Cardiac muscle cell (in vitro differentiated cells and primary cell): ENCODE data around the gene ARL15. TPM values are rescaled to one million over a fixed set of nuclear protein-coding genes. Genes with fewer than 3 reads are reported as not detected.

Experiments
- DNase-seq, 2 donors: peaks; one replicate each; pipeline versions ENCODE4 v3.0.0 to v3.0.0-alpha.2; 2010 to 2017; ENCODE audit warnings: low read depth in 1 of 2, low spot score in 1 of 2
- H3K27ac ChIP-seq: fragments of 200-600 bp; sonication (generic); 2 replicates; pipeline ENCODE4 v1.5.1; 2016
- H3K27me3 ChIP-seq: fragments of 200-600 bp; sonication (generic); 2 replicates; pipeline ENCODE4 v1.6.0; 2016; ENCODE audit warnings: control low read depth
- H3K36me3 ChIP-seq: fragments of 200-600 bp; sonication (generic); 2 replicates; pipeline ENCODE4 v1.5.1; 2016; ENCODE audit warnings: control low read depth
- H3K4me1 ChIP-seq: fragments of 200-600 bp; sonication (generic); 2 replicates; pipeline ENCODE4 v1.8.1; 2017; ENCODE audit warnings: low read depth, mild to moderate bottlenecking, mixed run types
- H3K4me3 ChIP-seq: fragments of 200-600 bp; sonication (generic); 2 replicates; pipeline ENCODE4 v1.5.1; 2016; ENCODE audit warnings: mild to moderate bottlenecking
- H3K9me3 ChIP-seq: fragments of 200-600 bp; sonication (generic); 2 replicates; pipeline ENCODE4 v1.5.1; 2017; ENCODE audit warnings: low read depth, mild to moderate bottlenecking, control low read depth
- CTCF ChIP-seq: IDR thresholded peaks from 2 replicates; pipeline ENCODE4 v1.5.1; 2012; ENCODE audit warnings: low read depth, mild to moderate bottlenecking, low read length
- polyA plus RNA-seq: library from polyadenylated mRNA; unstranded; fragments of >200 nt; fragmentation: Nextera tagmentation; extraction: Ambion mirVana; gene quantifications from 2 replicates; pipeline ENCODE4 v1.2.1, GENCODE V29; 2016
- total RNA-seq: library from RNA; depleted of rRNA; stranded (reverse); fragments of >200 nt; gene quantifications from 2 replicates; pipeline ENCODE4 v1.2.3, GENCODE V29; 2016

ARL15 gene
- total and polyA plus RNA-seq, 2 experiments from 2014 or later = 23.2 to 27.4 TPM

DNA sequence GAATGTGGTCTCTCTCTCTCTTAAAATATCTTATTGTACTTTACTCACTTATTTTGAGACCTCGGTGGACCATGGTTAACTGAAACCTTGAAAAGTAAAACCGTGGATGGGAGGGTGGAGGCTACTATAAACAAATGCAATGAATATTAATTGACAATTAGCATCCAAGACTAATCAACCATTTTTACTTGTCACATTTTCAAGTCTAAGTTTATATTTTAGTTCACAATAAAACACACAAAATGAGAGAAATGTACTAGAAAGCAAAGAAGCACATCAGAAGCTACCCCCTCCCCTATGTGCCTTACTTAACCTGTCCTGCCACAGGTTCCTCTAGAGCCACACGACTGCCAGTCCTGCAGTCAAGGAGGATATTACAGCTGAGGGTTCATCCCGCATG, 4.6 kb downstream of the ARL15 start:
- no peak for DNase-seq
- no peak overlapping the region for H3K27ac ChIP-seq
- H3K27me3 ChIP-seq = no peaks in the 10 kb centered on the region
- H3K4me1 ChIP-seq = peaks cover 23% of the 10 kb centered on the region
- no peaks in the 10 kb centered on the region for H3K9me3 ChIP-seq
- H3K4me3 ChIP-seq = no peak overlapping the region
- TF ChIP-seq CTCF = no peak
- H3K36me3 ChIP-seq = no peaks in the 10 kb centered on the region

GRCh38 chr5:54304040-54304439, 6.3 kb downstream of the ARL15 start:
- H3K4me3 ChIP-seq = no peak overlapping the region
- H3K36me3 ChIP-seq = no peaks in the 10 kb centered on the region
- no peaks in the 10 kb centered on the region for H3K27me3 ChIP-seq
- no peak for DNase-seq
- TF ChIP-seq CTCF = no peak
- no peak overlapping the region for H3K27ac ChIP-seq
- H3K9me3 ChIP-seq = no peaks in the 10 kb centered on the region
- H3K4me1 ChIP-seq = peaks cover 21% of the 10 kb centered on the region

DNA sequence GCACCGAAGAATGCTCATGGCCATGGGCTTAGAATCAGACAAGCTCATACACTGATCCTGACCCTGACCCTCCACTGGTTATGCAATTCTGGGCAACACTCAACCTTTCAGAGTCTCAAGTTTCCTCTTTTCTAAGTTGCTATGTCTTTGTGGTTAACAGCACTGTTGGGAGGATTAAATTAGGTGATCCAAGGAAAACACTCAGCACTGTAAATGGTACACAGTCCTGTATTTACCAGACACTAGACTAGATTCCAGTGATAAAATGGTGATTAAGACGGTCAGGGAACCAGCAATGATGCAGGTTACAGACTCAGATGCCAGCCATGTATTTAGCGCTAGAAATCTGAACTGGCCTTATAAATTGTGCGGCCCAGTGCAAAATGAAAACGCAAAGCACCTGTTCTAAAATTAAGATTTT, 8.1 kb downstream of the ARL15 start:
- H3K9me3 ChIP-seq = no peaks in the 10 kb centered on the region
- DNase-seq = peak in 1 of 2 donors; percentile 54
- H3K27me3 ChIP-seq = no peaks in the 10 kb centered on the region
- no peak overlapping the region for H3K4me3 ChIP-seq
- no peaks in the 10 kb centered on the region for H3K36me3 ChIP-seq
- TF ChIP-seq CTCF = no peak
- H3K4me1 ChIP-seq = peaks cover 13% of the 10 kb centered on the region
- peak overlapping the region; percentile 45 for H3K27ac ChIP-seq

DNA sequence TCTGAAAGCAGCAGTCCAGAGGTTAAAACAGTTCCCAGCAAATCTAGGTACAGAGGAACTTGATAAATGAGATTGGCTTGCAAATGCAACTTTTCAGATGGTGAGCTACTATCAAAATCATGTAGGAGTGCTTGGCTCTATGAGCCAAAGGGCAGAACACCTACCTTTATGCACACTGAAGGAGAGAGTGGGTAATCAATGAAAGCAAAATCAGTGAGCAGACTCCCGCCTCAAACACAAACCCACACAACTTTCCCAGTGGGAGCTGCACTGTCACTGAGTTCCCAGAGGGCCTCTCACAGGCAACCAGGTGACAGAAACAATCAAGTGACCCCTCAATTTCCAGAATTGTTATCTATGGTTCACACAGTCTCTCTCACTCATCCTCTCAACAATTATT, 8.5 kb downstream of the ARL15 start:
- no peaks in the 10 kb centered on the region for H3K27me3 ChIP-seq
- no peaks in the 10 kb centered on the region for H3K36me3 ChIP-seq
- no peak for TF ChIP-seq CTCF
- H3K4me1 ChIP-seq = peaks cover 17% of the 10 kb centered on the region
- H3K9me3 ChIP-seq = no peaks in the 10 kb centered on the region
- H3K27ac ChIP-seq = peak overlapping the region; percentile 45
- DNase-seq = no peak
- H3K4me3 ChIP-seq = no peak overlapping the region

GRCh38 chr5:54301220-54301619, 9.2 kb downstream of the ARL15 start:
- no peaks in the 10 kb centered on the region for H3K36me3 ChIP-seq
- no peaks in the 10 kb centered on the region for H3K9me3 ChIP-seq
- DNase-seq = peak in 1 of 2 donors; percentile 11
- no peaks in the 10 kb centered on the region for H3K27me3 ChIP-seq
- no peak overlapping the region for H3K4me3 ChIP-seq
- H3K4me1 ChIP-seq = peaks cover 23% of the 10 kb centered on the region
- peak overlapping the region; percentile 45 for H3K27ac ChIP-seq
- TF ChIP-seq CTCF = no peak

- no peaks in the 10 kb centered on the region for H3K36me3 ChIP-seq
- DNase-seq = no peak
- H3K27me3 ChIP-seq = no peaks in the 10 kb centered on the region
- no peak for TF ChIP-seq CTCF
- H3K27ac ChIP-seq = no peak overlapping the region
- H3K4me1 ChIP-seq = peaks cover 43% of the 10 kb centered on the region
- H3K9me3 ChIP-seq = no peaks in the 10 kb centered on the region
- no peak overlapping the region for H3K4me3 ChIP-seq
These were observed 11.4 kb downstream of the ARL15 start for GRCh38 chr5:54298947-54299346.
